ENCODE data around the gene SLCO2A1. TPM values are rescaled to one million over a fixed set of nuclear protein-coding genes. Genes with fewer than 3 reads are reported as not detected.
A peak's percentile ranks its signal among the peaks of the same experiment; 100 is the strongest.

SLCO2A1 gene
- total RNA-seq, 1 donor from 2014 or later: 59.2 TPM

DNA sequence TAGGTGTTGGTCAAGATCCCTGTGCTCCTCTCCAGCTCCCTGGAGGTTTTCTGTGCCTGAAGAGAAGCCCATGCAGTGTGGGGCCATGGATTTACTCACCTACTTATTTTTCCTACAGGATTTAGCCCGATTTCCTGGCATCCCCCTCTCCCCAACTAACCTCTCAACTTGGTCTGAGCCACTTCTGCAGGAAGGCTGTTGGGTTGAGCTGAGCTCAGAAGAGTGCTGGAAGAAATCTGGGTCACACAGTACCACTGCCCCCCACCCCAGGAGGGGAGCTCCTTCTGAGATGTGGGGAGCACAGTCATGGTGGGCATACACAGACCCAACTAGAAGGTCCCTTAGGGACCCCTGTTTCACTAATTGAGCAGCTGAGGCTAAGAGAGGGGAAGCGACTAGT, 34.4 kb upstream of the SLCO2A1 start:
- DNase-seq (ENCODE audit: low spot score): peak; percentile 65
- intact Hi-C loops (cut with DNase I): no loop called here

DNA sequence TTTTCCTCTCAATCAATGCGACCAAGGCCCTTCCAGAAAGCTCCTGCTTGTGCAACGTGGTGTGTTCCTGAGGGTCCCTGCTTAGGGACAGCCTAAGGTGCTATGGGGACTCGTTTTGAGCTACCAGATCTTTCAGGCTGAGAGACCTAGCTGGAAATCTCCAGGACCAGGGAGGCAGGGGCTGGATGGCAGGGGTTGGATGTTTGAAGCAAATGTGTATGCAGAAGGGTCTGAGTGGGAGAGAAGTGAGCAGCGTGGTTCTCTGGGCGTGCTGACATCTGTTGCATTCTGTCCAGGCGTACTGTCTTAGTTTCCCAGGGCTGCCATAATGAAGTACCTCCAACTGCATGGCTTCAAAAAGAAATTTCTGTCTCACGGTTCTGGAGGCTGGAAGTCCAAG, 31.7 kb upstream of the SLCO2A1 start:
- DNase-seq (ENCODE audit: low spot score): peak; percentile 55
- intact Hi-C loops (cut with DNase I): no loop called here

DNA sequence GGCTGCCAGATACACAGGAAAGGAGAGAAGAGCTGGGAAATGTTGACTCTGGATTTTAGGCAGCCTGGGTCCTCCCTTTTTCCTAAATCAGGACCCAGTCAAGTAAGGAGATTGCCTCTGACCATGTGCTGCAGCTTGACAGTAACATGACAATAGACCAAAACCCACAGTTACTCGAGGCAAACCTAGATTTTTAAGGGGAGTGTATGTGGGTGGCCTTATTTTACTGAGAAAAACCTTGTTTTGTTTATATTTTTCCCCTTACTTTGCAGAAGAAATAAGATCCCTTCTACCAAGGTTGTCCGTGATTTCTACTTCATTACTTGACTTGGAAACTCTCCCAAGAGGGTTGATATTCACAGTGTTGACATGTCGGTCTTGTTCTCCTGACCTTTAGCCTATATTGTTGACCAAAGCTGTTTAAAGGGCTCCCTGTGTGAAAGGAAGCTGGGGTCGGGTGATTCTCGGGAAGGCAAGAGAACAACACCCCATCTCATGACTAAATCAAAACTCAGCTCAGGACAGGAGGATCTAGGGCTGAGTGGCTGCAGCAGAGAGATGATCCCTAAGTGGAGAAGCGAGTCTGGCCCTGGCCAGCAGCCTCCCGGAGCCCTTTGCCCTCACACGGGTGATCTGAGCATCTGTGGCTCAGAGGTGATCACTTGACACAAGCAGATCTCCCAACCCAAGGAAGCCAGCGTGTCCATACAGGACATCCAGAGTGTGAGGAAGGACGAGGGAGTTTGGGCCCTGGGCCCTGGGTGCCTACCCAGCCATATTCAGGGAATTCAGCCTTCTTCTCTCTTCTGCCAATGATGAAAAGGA, 31.0 kb upstream of the SLCO2A1 start:
- intact Hi-C loops (cut with DNase I): no loop called here
- peak; percentile 71 for DNase-seq (ENCODE audit: low spot score)

DNA sequence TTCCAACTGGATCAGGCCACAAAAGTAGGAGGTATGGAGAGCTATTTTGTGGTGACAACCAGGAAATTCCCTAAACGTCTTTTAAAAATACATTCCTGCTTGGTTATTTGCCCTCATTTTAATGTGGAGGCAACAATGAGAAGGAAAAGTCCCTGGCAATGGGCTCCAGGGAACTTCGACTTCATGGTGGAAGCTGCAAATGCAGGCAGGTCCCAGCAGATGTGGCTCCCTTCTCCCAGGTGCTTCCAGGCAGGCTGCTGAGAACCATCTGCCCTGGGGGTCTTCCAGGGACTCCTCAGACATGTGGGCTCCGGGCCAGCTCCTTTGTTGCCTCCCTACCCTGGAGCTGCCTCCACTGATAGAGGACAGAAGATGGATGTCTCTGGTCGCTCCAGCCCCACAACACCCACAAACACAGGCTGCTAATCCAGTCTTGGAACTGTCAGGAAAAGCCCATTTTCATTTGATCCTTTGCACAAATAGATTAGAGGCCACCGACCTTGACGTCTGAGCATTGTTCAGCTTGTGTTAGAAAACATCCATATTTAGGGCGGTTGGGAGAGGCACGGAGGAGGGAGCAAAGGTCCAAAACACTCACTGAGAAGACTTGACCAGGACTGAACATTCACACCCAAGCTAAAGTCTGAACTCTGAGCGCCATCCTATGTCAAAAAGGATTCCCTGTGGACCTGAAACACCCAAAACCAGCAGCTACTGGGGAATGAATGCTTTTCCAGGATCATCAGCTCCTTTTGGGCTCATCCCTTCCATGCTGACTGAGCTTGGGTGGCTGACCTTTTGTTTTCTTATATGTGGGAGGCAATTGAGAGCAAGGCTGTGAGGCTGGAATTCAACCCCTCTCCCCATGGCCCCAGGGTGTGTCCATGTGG, 30.2 kb upstream of the SLCO2A1 start:
- peak; percentile 44 for DNase-seq (ENCODE audit: low spot score)
- intact Hi-C loops (cut with DNase I): no loop called here

DNA sequence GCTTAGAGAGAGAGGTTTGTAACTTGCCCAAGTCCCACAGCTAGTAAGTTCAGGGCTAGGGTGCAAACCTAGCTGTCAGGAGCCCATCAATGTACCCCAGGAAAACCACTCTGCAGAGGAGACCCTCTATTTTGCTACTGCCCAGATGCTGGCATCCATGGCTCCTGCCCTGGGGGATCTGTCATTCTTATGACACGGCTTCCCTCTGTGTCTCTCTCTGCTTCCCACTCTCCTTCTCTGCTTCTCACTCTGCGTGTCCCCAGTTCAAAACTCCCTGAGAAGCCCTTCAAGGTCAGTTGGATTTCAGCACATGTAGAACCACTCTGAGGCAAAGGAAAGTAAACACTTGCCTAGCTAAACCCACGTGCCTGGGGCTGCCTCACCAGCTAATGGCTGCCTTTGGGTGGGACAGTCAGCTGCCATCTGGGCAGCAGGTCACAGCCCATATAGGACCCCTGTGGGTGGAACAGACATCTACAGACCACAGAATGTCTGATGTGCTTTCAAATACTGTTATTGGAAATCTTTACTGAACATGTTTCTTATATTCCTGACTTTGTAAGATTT, 29.4 kb upstream of the SLCO2A1 start:
- intact Hi-C loops (cut with DNase I): no loop called here

DNA sequence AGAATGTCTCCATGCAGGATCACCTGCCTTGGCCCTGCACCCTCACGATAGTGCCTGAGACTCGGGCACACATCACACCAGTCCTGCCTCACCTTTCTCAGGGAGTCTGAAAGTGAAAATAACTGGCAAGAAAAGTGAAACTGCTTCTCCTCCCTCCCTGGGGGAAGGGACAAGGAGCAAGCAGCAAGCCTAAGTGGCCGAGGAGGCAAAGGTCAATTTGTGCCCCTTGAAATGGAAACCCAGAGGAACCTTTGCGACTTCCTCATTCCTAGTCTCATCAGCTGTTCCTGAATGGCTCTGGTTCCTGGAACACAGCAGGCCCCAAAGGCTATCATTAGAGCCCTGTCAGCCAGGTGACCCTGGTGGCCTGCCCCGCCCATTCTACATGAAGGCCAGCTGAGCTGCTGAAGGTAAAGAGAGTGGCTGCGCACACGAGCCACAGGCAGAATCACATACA, 28.0 kb upstream of the SLCO2A1 start:
- DNase-seq (ENCODE audit: low spot score): peak; percentile 54
- intact Hi-C loops (cut with DNase I): no loop called here

More for the DNA sequence above, 29.4 kb upstream of the SLCO2A1 start:
- peak; percentile 73 for DNase-seq (ENCODE audit: low spot score)

DNA sequence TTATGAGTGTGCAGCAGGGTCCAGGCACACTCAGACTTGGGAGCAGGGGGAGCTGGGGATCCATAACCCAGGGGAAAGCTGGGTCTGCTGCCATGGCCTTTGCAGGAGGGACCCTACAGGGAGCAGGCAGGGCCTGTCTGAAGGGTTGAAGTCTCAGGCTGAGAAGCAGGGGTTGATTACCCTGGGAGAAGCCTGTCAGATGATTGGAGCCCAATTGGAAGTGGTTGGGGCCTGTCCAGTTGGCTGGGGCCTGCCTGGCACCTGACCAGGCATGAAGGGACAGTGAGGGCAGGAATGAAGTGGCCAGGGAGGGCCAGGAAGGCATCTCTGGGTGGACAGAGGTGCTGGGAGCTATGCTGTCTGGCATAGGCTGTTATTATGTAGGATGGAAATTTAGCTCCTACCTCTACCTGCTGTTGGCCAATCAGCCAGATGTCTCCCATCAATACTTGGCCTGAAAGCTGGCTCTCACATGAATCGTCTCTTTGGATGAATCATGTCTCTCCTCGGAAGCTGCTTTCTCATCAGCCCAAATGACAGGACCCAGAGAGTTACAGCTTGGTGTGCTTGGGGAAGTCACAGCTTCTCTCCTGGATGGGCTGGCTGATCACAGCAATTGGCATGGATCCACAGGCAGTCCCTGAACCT, 27.4 kb upstream of the SLCO2A1 start:
- intact Hi-C loops (cut with DNase I): no loop called here
- DNase-seq (ENCODE audit: low spot score): peak; percentile 44

DNA sequence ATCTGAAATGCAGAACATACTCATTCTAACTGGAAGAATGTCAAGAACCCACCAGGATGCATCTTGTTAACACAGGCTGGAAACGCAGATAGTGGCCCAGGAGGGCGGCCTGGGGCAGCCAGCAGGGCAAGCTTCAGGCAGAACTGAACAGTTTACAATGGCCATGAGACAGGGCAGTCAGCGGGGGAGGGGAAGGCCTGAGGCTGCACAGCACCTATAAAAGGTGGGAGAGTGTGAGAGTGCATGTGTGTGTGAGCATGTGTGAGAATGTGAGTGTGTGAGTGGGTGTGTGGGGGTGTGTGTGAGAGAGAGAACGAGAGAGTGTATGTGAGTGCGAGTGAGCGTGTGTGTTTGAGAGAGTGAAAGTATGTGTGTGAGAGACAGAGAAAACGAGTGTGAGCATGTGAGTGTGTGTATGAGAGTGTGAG, 26.8 kb upstream of the SLCO2A1 start:
- intact Hi-C loops (cut with DNase I): no loop called here
- peak; percentile 66 for DNase-seq (ENCODE audit: low spot score)

DNA sequence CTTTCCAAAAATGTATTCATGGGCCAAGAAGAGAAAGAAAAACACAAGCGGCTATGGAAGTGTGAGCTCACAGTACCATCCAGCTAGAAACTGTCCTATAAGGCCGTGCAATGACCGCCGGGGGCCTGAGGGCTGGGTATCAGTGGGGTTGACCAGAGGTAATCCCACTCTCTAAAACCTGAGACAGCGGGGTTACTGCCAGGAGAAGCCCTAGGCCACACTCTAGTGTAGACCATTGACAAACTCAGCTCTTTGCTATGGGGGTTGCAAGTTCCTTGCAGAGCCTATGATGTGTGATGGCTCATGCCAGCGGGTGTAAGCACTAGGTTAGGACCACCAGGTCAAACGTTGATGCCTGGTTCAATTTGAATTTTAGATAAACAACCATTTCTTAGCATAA, 25.9 kb upstream of the SLCO2A1 start:
- intact Hi-C loops (cut with DNase I): no loop called here

DNA sequence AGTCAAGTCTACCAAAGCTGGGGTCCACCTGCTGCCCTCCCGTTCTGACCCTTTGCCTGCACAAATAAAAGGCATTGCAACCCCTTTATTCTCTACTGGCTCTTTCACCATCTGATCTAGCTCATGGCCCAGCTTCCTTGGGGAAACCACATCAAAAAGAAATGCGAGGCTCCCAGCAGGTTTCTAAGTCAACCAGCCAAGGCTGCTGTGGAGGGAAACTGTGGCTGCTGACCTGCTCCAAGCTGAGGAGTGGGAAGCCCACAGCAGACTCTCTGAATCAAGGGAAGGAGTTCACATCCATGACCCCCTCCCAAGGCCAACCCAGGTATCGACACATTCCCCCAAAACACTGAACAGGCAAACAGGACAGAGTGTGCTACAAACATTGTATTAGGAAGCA, 25.2 kb upstream of the SLCO2A1 start:
- intact Hi-C loops (cut with DNase I): no loop called here
- DNase-seq (ENCODE audit: low spot score): peak; percentile 22

More for the DNA sequence above, 25.9 kb upstream of the SLCO2A1 start:
- no peak for DNase-seq (ENCODE audit: low spot score)

DNA sequence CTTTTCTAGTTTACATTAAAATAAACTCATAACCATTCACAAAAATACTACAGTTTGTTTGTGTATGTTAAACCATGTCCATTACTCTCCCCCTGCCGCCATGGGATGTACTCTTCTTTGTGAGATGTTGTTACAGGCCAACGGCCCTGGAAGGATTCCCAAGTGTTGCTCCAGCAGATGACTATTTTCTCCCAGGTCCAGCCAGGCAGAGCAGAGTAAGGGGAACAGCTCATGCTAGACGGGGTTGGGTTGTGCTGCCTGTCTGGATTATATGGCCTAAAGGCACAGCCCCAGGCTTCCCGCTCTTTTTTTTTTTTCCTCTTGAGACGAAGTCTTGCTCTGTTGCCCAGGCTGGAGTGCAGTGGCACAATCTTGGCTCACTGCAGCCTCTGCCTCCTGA, 24.5 kb upstream of the SLCO2A1 start:
- intact Hi-C loops (cut with DNase I): no loop called here
- peak; percentile 26 for DNase-seq (ENCODE audit: low spot score)

DNA sequence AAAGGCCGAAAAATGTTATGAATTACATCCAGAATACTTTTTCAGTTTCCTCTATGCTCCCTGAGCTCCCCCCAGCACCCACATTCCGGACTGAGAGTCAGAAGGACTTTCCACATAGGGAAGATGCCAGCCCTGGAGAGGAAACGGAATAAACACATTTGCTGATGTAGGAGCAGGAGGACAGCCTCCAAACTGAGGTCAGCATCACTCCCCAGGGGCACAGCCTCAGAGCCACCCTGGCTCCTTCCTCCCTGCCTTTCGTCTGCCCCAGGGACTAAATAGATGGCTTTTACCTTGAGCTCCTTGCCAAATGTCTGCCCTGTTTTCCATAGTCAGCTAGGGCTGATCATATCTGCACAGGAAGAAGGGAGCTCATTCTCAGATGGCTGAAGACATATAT, 22.6 kb upstream of the SLCO2A1 start:
- intact Hi-C loops (cut with DNase I): no loop called here
- peak; percentile 29 for DNase-seq (ENCODE audit: low spot score)

DNA sequence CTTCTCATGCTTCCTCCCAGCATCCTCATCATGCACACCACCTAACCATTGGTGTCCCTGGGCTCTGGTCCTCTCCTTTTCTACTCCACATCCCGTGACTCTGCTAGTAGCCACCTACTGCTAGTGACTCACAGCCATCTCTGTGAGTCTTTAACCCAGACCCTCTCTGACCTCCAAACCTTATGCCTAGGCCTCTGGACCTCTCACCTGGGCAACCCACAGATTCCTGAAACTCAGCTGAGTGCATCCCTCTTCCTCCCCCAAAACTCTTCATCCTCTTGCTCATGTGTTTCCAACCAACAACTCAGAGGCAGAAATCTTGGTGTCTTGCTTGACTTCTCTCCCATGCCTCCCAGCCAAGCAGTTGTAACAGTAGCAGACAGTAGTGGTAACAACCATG, 20.0 kb upstream of the SLCO2A1 start:
- DNase-seq (ENCODE audit: low spot score): peak; percentile 9
- intact Hi-C loops (cut with DNase I): no loop called here

DNA sequence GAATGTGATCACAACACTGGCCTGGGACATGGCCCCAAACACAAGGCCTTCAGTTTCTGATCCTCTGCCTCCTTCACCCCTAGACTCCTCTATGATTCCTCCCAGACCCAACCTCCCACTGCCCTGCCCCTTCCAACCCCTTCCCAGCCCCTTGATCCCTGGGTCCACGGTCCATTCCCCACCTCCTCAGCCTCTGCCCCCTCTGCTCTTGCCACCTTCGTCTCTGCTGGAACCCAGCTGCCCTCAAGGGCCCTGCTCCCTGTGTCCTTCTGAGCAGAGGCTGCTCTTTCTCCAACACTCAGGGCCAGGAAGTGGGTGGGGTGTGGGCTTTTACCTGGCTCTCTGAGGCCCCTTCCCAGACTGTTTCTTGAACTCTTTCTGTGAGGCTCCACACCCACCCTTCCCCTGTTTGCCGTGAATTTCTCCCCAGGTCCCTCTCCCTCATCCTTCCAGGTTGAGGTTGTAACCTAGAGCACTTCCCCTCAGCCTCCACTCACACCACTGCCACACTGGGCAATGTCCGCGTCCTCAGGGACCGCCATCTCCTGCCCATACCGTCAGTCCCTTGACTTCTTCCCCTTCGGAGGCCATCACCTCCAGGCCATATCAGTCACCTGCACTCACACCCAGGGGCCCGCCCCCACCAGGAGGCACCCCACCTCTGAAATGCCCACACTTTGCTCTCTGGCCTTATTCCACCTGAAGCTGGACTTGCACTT, 18.7 kb upstream of the SLCO2A1 start:
- intact Hi-C loops (cut with DNase I): no loop called here
- peak; percentile 74 for DNase-seq (ENCODE audit: low spot score)

DNA sequence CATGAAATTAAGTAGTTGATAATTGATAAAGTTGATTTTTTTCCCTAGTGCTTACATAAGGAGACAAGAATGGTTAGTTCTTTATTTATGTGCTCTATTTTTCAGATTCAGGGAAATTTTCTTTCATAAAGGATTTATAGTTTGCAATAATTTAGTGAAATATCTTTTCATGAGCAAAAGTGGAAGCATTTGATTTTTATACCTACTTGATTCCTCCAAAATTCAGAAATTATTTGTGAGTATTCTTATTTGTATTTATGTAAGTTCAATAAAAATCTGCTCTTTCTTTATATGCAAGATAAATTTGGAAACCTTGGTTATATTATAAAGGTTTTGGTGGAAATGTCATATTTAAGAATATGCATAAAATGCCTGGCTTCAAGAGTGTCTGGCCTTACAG, 14.7 kb upstream of the SLCO2A1 start:
- intact Hi-C loops (cut with DNase I): no loop called here
- no peak for DNase-seq (ENCODE audit: low spot score)

DNA sequence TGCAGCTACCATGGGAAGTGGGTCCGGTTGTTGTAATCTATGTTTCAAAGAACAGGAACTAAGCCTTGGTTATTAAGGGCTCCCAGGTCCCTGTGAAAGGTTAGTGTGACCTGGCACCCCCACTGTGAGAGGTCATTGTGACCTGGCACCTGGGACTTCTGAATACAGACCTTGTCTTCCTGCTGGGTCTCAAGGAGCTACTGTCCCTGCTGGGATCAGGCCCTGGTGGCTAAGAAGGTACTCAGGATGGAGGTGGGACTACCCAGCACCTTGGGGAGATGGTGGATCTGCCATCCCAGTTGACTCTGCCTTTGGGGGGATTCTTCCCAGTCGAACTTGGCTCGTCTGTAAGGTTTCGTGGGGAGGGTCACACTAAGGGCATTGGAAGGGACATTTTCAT, 10.3 kb upstream of the SLCO2A1 start:
- peak; percentile 38 for DNase-seq (ENCODE audit: low spot score)
- intact Hi-C loops (cut with DNase I): no loop called here

DNA sequence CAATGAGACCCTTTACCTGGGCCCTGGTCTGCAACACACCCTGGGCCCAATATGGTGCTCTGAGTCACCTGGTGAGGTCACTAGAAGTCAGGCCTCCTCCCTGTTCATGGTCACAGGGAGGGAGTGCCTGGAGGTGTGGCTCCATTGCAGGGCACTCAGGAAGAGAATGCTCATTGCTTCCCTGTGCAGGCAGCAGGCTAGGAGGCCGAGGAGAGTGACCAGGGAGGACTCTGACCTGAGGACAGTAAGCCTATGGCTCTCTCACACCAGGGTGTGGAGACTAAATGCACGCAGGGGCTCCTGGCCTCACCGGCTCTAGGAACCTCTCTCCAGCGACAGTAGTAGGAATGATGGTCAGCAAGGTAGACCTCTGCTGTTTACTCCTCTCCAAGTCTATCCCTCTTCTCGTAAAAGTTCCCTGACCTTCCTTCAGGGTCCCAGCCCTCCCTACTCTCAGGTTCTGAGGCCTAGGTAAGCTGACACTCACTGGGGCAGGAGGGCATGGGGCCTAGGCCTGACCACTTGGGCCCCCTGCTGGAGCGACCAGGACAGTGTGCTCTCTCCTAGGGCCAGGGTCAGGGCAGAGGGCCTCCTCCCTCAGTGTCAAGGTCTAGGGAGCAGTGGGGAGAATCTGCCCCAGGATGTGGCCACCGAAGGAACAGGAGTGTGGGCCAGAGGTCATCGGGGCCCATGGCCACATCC, 9.6 kb upstream of the SLCO2A1 start:
- DNase-seq (ENCODE audit: low spot score): peak; percentile 73
- intact Hi-C loops (cut with DNase I): no loop called here

DNA sequence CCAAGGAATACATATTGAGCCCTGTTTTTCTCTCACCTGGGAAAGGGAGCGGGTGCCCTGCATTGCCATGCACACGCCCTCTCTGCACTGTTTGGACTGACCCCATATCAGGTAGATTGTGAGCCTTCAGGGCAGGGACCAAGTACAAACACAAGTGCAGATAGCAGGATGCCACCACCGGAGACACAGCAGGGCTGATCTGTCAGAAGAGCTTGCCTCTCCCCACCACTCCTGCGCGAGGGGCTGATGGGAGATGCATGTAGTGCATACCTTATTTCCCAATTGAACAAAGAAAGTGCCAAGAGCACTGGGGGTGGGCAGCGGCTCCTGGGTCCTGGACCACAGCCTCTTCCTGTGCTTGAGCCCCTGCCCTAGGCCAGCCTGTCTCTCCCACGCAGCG, 9.0 kb upstream of the SLCO2A1 start:
- intact Hi-C loops (cut with DNase I): no loop called here
- peak; percentile 47 for DNase-seq (ENCODE audit: low spot score)

Data from cardiac septum (tissue), 1 donor.